CD14-positive monocyte (primary cell): ENCODE results near the gene ECHDC3. TPM values are rescaled to one million over a fixed set of nuclear protein-coding genes. Genes with fewer than 3 reads are reported as not detected.
A peak's percentile ranks its signal among the peaks of the same experiment; 100 is the strongest.

Experiments used
- DNase-seq, 3 donors: peaks; one replicate each; pipeline ENCODE4 v3.0.0-alpha.2; 2011 to 2022
- H2AFZ ChIP-seq: 2 replicates; pipeline ENCODE4 v1.6.0; 2012; ENCODE audit warnings: mild to moderate bottlenecking, low read depth, low read length, inconsistent platforms; ENCODE audit not compliant: insufficient read depth, poor library complexity, severe bottlenecking
- H3K27ac ChIP-seq, 2 donors: 1 replicate in 1 of 2; 2 replicates in 1 of 2; pipeline ENCODE4 v1.5.1; 2012 to 2013; ENCODE audit warnings: low read length in 2 of 2, control low read depth in 1 of 2, inconsistent platforms in 1 of 2, low read depth in 1 of 2, mild to moderate bottlenecking in 1 of 2
- H3K27me3 ChIP-seq, 2 donors: one replicate each; pipeline versions ENCODE4 v1.6.0 to v1.6.1; 2011 to 2013; ENCODE audit warnings: low read length in 2 of 2; ENCODE audit not compliant: control insufficient read depth in 2 of 2, insufficient read depth in 2 of 2
- H3K36me3 ChIP-seq, 2 donors: replicated peaks in 1 of 2; 1 replicate in 1 of 2; 2 replicates in 1 of 2; pipeline versions ENCODE4 v1.5.1 to v1.6.1; 2012 to 2013; ENCODE audit warnings: low read length in 2 of 2, control low read depth in 1 of 2, inconsistent platforms in 1 of 2, mild to moderate bottlenecking in 1 of 2; ENCODE audit not compliant: insufficient read depth in 2 of 2, control insufficient read depth in 1 of 2
- H3K4me1 ChIP-seq, 2 donors: 1 replicate in 1 of 2; 2 replicates in 1 of 2; pipeline versions ENCODE4 v1.5.1 to v1.6.1; 2012 to 2013; ENCODE audit warnings: low read length in 2 of 2, control low read depth in 1 of 2, inconsistent platforms in 1 of 2, mild to moderate bottlenecking in 1 of 2, moderate library complexity in 1 of 2; ENCODE audit not compliant: insufficient read depth in 2 of 2, control insufficient read depth in 1 of 2
- H3K4me2 ChIP-seq: replicated peaks from 2 replicates; pipeline ENCODE3; 2012; ENCODE audit warnings: low read length, moderate library complexity, mild to moderate bottlenecking; ENCODE audit not compliant: poor library complexity, severe bottlenecking; ENCODE audit errors: extremely low read depth
- H3K4me3 ChIP-seq, 3 experiments: fragments of 200-600 bp in 1 of 3; sonication (generic) in 1 of 3; replicated peaks in 1 of 3; 1 replicate in 2 of 3; 2 replicates in 1 of 3; pipeline ENCODE4 v1.5.1; 2011 to 2013; ENCODE audit warnings: low read length in 3 of 3, mild to moderate bottlenecking in 3 of 3, control low read depth in 2 of 3, low read depth in 2 of 3, inconsistent platforms in 1 of 3, moderate library complexity in 1 of 3
- H3K79me2 ChIP-seq: 2 replicates; pipeline ENCODE4 v1.6.0; 2012; ENCODE audit warnings: mild to moderate bottlenecking, control low read depth, inconsistent platforms, low read length, moderate library complexity; ENCODE audit not compliant: insufficient read depth
- H3K9ac ChIP-seq: 2 replicates; pipeline ENCODE4 v1.6.0; 2017; ENCODE audit warnings: low read length, mild to moderate bottlenecking; ENCODE audit not compliant: insufficient read depth, poor library complexity, severe bottlenecking
- H3K9me3 ChIP-seq, 2 donors: replicated peaks in 1 of 2; 1 replicate in 1 of 2; 2 replicates in 1 of 2; pipeline versions ENCODE4 v1.5.1 to v1.6.1; 2012 to 2013; ENCODE audit warnings: low read length in 2 of 2, control low read depth in 1 of 2; ENCODE audit not compliant: control insufficient read depth in 1 of 2, insufficient read depth in 1 of 2
- H4K20me1 ChIP-seq: 2 replicates; pipeline ENCODE4 v1.6.0; 2012; ENCODE audit warnings: mild to moderate bottlenecking, low read length, control low read depth, moderate library complexity; ENCODE audit not compliant: insufficient read depth
- H3K27ac Mint-ChIP-seq, 7 donors: one replicate each; pipeline ENCODE4 v1.8.0; 2020; ENCODE audit warnings: mild to moderate bottlenecking in 7 of 7, mixed read lengths in 7 of 7, moderate library complexity in 6 of 7, inconsistent platforms in 2 of 7
- H3K27me3 Mint-ChIP-seq, 3 donors: one replicate each; pipeline ENCODE4 v1.8.0; 2021 to 2022; ENCODE audit warnings: low read depth in 3 of 3, mild to moderate bottlenecking in 3 of 3, mixed read lengths in 3 of 3, moderate library complexity in 3 of 3, inconsistent platforms in 1 of 3
- H3K36me3 Mint-ChIP-seq, 2 donors: one replicate each; pipeline ENCODE4 v1.8.0; 2020; ENCODE audit warnings: mixed read lengths in 2 of 2, inconsistent platforms in 1 of 2, mild to moderate bottlenecking in 1 of 2
- H3K4me1 Mint-ChIP-seq: one replicate; pipeline ENCODE4 v1.8.0; 2020; ENCODE audit warnings: mild to moderate bottlenecking, mixed read lengths
- H3K4me3 Mint-ChIP-seq, 2 donors: one replicate each; pipeline ENCODE4 v1.8.0; 2020; ENCODE audit warnings: mild to moderate bottlenecking in 2 of 2, mixed read lengths in 2 of 2, moderate library complexity in 1 of 2
- H3K9me3 Mint-ChIP-seq, 7 donors: one replicate each; pipeline ENCODE4 v1.8.0; 2020 to 2022; ENCODE audit warnings: mixed read lengths in 7 of 7, mild to moderate bottlenecking in 6 of 7, moderate library complexity in 6 of 7, inconsistent platforms in 2 of 7
- CTCF ChIP-seq: fragments of 200-600 bp; IDR thresholded peaks from one replicate; pipeline ENCODE4 v1.8.0; 2022; ENCODE audit warnings: antibody characterized with exemption, mild to moderate bottlenecking
- WGBS: methylation state at CpG from one replicate; pipeline ENCODE4 v1.1.5; 2013; ENCODE audit warnings: missing lambda C conversion rate; ENCODE audit not compliant: insufficient coverage; 5-methylcytosine and 5-hydroxymethylcytosine counted together
- intact Hi-C, 2 donors: fragments of 100-400 bp; cut with micrococcal nuclease; formaldehyde crosslinking; loops; one replicate each; pipeline versions ENCODE4 v1.15.0 to v1.15.1; 2023
- polyA plus RNA-seq, 3 donors: library from polyadenylated mRNA; depleted of rRNA in 1 of 3; unstranded in 2 of 3; stranded (reverse) in 1 of 3; fragments of 300-500 nt in 2 of 3; fragments of >200 nt in 1 of 3; fragmentation: Illumina TruSeq in 2 of 3; gene quantifications; 1 replicate in 2 of 3; 2 replicates in 1 of 3; pipeline ENCODE4 v1.2.3, GENCODE V29; 2012 to 2021

The ECHDC3 gene
- polyA plus RNA-seq, 3 donors, result 9.2 to 10.6 (median 9.4) TPM

- intact Hi-C loops, result loop anchor here in 1 of 2 donors (5.0 kb wide), 1 partner anchor 187 kb away; no protein-coding TSS in a partner anchor
- Histone ChIP-seq H3K4me3 (no peak overlapping the region), H3K4me2 (no peak overlapping the region), H3K27ac (no peak overlapping the region), H3K36me3 (no peaks in the 10 kb centered on the region), H3K79me2 (no peaks in the 10 kb centered on the region), H3K4me1 (peaks cover 0 to 8% of the 10 kb centered on the region in 2 donors), H4K20me1 (no peaks in the 10 kb centered on the region), H3K9ac (no peak overlapping the region), H2AFZ (no peak overlapping the region), H3K27me3 (no peaks in the 10 kb centered on the region), H3K9me3 (no peaks in the 10 kb centered on the region)
- H3K36me3 Mint-ChIP-seq, result no peaks in the 10 kb centered on the region
- no peak for DNase-seq
- peak overlapping the region in 1 of 7 donors; percentile 65 for H3K27ac Mint-ChIP-seq
- H3K9me3 Mint-ChIP-seq, result peaks cover 0 to 3% (median 0%) of the 10 kb centered on the region in 7 donors
- peaks cover 10% of the 10 kb centered on the region for H3K4me1 Mint-ChIP-seq
- 94% methylated on average over 17 of the region's 25 CpGs for WGBS
- TF ChIP-seq CTCF, result no peak
- H3K4me3 Mint-ChIP-seq, result no peak overlapping the region
- peaks cover 0 to 8% (median 4%) of the 10 kb centered on the region in 3 donors for H3K27me3 Mint-ChIP-seq
These were observed 53.1 kb downstream of the ECHDC3 start for GRCh38 chr10:11795101-11795920.

GRCh38 chr10:11796474-11796873, 54.3 kb downstream of the ECHDC3 start:
- no peak overlapping the region for H3K27ac ChIP-seq
- no CpG with 5 or more reads among the region's 2 CpGs for WGBS
- intact Hi-C loops, result loop anchor here in 1 of 2 donors (5.0 kb wide), 1 partner anchor 186 kb away; no protein-coding TSS in a partner anchor

More at GRCh38 chr10:11796474-11796873, 54.3 kb downstream of the ECHDC3 start:
- no peaks in the 10 kb centered on the region for H4K20me1 ChIP-seq
- peaks cover 0 to 8% of the 10 kb centered on the region in 2 donors for H3K4me1 ChIP-seq
- H3K36me3 Mint-ChIP-seq, result no peaks in the 10 kb centered on the region
- no peak overlapping the region for H3K9ac ChIP-seq
- no peaks in the 10 kb centered on the region for H3K9me3 ChIP-seq
- no peaks in the 10 kb centered on the region for H3K36me3 ChIP-seq
- no peak overlapping the region for H3K4me3 ChIP-seq
- H3K79me2 ChIP-seq, result no peaks in the 10 kb centered on the region
- H2AFZ ChIP-seq, result no peak overlapping the region
- H3K4me3 Mint-ChIP-seq, result no peak overlapping the region
- DNase-seq, result no peak
- peaks cover 0 to 4% (median 4%) of the 10 kb centered on the region in 3 donors for H3K27me3 Mint-ChIP-seq
- H3K27ac Mint-ChIP-seq, result no peak overlapping the region
- TF ChIP-seq CTCF, result no peak
- H3K4me2 ChIP-seq, result no peak overlapping the region
- peaks cover 10% of the 10 kb centered on the region for H3K4me1 Mint-ChIP-seq
- peaks cover 0 to 3% (median 0%) of the 10 kb centered on the region in 7 donors for H3K9me3 Mint-ChIP-seq
- no peaks in the 10 kb centered on the region for H3K27me3 ChIP-seq
